NCI-H1048 (cell line): ENCODE results near the gene PDSS2.

Experiments used
- DNase-seq: peaks from one replicate; lab custom pipeline; 2025; lab: John Stamatoyannopoulos, UW

PDSS2 gene

DNA sequence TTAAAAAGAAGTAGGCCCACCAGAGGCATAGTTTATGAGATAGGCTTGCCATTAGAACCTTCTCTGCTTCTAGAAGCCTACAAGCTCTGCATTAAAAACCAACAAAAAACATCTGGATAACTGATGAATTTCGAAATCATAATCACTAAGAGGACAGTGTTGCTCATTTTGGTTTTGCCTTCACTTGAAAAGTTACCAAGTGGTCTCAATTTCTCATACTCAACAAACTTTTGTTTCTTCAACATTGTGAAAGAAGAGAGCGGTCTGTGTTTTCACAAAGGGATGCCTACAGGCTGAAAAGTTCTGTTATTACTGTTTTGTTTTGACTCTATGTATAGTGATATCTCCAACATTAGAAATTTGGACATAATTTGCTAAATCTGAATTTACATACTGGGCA, 98.9 kb downstream of the PDSS2 start:
- no peak for DNase-seq

DNA sequence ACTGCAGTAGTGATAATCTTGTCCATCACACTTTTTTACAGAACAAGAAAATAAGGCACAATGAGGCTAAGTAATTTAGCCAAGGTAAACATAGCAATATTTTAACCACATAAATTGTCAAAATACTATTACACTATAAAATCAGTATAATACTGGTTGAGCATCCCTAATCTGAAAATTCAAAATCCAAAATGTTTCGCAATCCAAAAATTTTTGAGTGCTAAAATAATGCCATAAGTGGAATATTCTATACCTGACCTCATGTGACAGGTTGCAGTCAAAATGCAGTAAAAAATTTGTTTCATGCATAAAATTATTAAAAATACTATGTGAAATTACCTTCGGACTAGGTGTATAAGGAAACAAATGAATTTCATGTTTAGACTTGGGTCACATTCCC, 101.5 kb downstream of the PDSS2 start:
- no peak for DNase-seq

DNA sequence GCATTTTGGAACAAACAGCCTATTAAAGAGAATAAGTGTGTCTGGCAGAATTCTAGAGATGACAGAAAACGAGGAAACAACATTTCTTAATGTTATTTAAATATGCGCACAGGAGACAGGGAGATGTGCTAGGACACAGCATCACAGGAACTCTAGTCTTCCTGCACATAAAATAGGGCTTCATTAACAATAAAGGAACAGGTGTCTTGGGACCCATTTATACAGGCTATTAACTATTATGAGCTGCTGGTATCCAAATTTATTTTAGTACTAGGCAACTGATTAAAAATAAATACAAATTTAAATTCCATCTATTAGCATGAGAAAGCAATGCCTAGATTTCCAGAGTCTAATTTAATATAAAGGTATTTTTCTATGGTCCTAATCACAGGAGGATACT, 102.3 kb downstream of the PDSS2 start:
- DNase-seq = no peak

DNA sequence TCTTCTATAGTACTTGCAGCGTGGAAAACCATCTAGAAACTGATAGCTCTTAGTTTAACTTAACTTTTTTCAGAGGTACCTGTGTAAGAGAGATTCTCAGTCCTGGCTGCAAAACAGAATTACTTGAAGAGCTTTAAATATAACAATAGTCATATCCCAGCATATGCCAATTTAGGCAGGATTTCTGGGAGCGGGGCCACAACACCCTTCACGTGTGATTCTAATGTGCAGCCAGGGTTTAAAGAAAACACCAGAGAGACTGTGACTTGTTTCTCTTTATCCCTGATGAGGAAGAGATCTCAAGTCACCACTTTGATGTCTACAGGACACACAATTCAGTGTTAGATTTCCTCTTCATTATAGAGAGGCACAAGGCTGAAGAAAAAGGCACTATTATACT, 103.7 kb downstream of the PDSS2 start:
- no peak for DNase-seq

DNA sequence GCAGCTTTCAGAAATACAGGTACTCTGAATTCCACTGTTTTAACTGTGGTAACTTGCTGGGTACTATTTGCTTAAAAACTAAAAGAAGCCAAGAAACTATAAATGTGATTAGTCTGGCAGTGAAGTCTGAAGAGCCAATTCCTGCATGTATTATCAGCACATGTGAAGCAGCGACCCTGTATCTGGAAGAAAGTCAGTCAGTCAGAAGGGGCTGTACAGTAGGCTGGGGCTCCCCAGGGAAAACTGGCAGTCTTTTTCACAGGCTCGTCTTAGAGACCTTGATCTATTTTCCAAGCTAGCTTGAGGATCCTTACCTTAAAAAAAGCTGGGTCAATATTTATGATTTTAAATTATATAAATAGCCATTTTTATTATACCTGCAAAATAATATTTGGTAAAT, 104.9 kb downstream of the PDSS2 start:
- DNase-seq = no peak

DNA sequence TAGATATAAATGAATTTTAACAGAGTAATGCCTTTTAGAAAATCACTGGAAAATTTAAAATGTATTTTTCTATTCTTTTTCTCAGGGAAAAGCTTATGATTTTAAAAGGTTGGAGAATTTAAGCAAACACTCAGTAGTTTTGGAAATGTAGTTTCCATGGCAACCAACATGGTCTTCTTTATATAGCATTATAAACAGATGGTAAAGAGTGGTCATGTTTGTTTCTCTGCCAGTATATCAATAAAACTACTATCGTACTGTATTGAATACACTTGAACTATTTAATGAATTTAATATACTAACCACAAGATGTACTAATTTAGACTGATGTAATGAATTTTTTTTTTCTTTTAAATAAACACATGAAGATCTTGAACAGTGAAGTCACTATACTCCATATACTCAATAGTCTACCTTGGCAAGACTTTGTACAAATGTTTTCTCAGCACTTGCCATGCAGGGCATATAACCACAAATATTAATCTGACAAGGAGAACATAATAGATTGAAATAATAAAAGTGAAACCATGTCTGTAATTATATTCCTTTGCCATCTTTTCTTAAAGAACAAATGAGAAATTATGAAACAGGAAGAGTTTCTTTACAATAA, 105.5 kb downstream of the PDSS2 start:
- DNase-seq = no peak

DNA sequence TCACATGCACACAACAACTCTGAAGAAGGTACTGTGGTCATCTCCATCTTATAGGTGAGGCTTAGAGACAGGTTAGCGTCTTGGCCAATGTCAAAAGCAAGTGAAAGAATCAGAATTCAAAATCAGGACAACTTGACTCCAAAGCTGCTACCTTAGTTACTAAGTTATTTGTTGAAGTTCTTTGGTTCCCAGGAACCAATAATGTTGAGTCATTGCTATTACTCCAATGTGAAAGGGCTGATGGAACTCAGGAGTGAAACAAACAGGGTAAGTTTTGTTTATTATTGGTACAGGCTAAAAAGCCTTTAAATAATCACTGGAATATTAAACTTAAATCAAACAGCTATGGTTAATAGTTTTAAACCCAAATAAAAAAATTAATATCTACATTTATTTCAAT, 111.1 kb downstream of the PDSS2 start:
- DNase-seq = no peak

DNA sequence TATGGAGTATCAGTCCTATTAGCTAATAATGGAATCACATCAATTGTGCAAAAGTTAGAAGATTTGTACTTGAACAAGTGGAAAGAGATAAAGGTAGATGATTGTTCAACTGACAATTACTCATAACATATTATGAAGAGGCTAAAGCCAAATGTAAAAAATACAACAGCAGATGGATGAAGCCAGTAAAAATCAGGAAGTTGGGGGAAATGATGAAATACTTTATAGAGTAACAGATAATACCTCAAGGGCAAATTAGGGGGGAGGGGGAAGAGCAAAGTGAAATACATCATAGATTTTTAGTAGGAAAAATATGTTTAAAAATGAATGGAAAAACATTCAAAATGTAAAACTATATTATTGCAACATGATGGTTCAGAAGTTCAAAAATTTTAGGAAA, 114.0 kb downstream of the PDSS2 start:
- no peak for DNase-seq

DNA sequence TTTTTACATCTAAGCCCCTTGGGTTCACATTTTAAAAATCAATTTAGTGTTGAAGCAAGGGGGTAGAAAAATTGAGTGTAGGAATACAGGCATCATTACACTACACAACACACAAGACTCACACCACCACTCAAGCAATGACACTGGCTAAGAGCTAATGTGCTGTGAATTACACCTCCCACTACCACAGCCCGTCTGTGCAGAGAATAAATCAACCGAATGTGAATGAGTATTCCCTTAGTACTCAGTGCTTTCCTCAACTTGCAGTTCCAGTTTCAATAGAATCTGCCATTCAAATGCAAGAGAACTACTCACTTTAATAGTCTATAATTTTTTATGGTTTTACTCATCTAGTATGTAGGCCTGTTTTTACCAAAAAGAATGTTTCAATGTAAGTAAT, 114.4 kb downstream of the PDSS2 start:
- DNase-seq = no peak

DNA sequence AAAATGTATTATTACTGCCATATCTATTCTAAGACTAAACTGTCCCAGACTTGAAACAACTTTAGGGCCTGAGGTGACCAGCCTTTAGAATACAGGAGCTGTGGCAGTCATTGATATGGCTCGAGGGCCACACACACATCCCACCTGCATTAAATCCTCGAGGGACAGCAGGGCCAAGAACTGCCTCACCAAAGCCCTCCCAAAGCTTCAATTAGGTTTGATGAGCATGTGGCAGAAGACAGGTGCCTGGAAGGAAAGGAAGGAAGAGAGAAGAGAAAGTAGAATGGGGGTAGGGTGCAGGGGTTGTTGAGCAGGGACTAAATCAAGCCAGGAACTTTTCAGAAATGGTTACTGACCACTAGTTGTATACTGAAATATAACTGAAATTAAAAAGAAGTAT, 115.0 kb downstream of the PDSS2 start:
- DNase-seq = no peak

DNA sequence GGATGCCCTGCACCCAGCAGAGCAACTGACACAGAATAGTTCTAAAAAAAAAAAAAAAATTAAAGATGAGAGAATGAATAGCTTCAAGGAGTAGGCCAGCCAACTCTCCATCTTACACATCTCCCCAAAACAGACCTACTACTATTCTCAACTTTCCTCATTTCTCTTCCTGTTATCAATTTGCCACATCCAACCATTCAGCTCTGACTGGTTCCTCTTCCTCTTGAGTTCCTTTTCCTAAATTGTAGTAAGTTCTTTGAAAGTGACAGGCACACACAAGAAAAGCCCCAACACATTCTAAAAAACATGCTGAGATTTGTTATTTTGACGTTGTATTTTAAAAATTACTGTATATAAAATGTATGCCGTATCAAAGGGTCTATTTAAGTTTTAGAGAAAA, 117.2 kb downstream of the PDSS2 start:
- DNase-seq = no peak

DNA sequence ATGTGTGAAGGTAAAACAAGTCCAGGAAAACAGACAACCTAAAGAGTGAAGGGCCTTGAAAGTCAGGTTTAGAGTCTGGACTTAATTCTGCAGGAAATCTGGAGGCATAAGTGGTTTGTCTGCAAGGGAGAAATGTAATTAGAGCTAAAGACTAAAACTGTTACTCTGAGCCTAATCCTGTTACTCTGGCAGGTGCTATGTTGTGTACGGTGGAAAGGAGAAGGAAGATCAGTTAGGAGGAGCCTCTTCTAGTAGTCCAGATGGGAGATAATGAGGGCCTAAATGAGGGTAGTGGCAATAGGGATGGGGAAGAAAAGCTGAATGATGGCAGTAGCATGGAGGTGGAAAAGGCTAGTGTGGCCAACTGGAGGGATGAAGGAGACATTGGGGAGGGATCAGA, 118.5 kb downstream of the PDSS2 start:
- DNase-seq = no peak

DNA sequence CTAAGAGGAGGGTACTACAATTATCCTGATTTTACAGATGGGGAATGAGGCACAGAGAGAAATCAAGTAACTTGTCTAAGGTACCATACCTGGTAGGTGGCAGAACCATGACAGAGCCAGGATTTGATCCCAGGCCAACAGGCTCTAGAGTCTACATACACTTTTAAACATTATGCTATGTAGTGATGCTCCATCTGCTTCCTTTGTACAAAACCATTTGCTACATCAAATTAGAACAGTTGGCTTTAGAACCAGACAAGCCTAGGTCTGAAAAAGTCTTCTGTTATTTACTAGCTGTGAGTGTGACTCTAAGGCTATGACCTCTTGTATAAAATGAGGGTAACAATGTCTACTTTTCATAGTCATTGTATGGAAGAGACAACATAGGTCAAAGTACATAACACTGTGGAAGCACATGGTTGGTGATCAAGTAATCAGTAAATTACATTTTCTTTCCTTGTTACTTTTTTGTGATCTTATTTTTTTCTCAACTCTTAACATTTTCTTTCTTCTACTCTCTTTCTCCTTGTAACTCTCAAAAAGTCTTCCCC, 122.1 kb downstream of the PDSS2 start:
- DNase-seq = no peak

DNA sequence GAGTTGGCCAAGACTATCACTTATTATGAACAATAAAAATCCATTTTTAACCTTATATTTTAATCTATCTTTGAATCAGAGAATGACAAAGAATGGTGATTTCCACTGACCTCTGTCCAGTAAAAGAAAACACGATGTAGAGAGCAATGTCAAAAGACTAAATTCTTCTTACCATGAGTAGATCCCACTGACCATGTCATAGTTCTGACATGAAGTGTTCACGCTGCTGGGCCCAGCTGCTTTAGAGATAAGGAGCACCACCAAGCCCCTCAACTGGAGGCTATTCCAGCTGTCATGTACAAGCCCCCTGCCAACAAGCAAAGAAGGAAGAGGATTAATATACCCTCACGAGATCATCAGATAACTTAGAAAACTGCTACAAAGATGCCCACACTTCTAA, 125.3 kb downstream of the PDSS2 start:
- no peak for DNase-seq

DNA sequence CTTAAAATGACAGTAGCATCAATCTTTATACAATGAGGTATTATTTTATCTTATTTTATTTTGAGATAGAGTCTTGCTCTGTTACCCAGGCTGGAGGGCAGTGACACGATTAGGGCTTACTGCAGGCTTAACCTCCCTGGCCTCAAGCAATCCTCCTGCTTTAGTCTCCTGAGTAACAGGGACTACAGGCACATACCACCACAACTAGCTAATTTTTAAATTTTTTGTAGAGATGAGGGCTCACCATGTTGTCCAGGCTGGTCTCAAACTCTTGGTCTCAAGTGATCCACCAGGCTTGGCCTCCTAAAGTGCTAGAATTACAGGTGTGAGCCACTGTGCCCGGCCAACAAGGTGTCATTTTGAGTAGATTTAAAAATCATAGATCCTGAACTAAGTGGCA, 125.9 kb downstream of the PDSS2 start:
- no peak for DNase-seq

DNA sequence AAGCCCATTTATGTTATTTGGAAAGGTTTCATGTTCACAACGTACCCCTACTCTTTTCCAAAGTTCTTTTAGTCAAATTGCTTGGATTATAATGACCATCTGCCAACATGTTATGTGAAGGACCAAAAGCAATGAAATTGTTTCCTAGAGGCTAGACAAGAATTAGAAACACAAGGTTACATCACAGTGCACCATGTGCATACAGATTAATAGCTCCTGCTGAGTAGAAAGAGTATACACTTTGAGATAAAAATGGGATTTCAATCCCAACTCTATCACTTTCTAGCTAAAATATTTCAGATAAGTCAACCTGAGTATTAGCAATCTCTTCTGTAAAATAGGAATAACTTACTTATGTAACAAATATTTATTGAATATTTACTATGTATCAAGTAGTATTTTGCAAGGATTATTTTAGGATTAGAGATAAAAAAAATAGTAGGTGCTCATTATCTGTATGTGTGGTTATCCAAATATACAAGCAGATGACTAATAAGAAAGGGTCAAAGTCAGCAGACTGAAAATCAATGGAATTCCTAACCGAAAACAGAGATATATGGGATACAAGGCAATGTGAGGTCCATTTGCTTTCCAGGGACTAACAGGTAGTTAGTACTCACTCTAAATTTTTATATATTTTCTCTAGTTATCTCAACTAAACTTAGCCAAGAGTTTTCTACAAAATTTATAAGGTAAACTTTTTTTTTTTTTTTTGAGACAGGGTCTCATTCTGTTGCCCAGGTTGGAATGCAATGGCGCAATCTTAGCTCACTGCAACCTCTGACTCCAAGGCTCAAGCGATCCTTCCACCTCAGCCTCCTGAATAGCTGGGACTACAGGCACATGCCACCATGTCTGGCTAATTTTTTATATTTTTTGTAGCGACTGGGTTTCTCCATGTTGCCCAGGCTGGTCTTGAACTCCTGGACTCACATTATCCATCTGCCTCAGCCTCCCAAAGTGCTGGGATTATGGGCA, 127.7 kb downstream of the PDSS2 start:
- DNase-seq = no peak

DNA sequence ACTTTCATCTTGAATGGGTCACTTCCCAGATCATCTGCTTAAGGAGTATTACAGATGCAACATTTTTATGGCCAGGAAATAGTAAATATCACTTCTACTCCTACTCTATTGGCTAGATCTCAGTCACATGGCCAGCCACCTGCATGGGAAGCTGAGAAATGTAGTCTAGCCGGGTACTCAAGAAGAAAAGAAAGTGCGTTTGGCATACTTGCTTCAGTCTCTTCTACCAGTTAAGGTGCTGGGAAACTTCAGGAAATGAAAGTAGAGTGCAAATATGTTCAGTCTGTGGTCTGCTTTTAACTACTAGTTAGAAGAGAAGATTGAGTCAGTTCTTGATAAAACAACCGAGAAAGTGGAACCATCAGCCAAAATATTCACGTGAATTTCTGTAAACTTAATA, 129.2 kb downstream of the PDSS2 start:
- no peak for DNase-seq

DNA sequence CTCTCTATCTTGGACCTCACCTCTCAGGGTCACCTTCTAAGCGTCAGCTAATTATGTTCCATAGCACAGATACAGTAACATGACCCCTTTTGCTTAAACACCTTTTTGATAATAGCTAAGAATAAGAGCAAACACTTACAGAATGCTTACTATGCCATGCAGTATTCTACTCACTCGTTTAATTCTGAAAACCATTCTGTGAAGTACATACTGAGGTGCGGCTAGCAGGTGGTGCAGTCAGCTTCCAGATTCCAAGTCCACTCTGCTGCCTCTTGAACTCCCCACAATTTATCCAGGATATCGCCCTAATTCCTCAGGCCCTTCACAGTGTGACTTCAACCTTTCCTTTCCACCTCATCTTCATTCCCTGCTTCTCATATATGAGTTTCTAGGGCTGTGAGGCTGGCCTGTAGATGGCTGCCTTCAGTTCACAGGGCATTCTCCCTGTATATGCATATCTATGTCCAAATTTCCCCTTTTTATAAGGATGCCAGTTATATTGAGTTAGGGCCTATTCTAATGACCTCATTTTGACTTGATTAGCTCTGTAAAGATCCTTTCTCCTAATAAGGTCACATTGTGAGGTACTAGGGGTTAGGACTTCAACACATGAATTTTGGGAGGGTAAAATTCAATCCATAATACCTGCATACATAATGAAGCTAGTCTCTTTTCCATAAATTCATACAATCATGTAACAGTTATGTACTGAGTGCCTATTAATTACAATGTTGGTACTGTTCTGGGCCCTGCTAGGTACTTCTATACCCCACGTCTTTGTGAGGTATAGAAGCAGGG, 130.1 kb downstream of the PDSS2 start:
- no peak for DNase-seq

DNA sequence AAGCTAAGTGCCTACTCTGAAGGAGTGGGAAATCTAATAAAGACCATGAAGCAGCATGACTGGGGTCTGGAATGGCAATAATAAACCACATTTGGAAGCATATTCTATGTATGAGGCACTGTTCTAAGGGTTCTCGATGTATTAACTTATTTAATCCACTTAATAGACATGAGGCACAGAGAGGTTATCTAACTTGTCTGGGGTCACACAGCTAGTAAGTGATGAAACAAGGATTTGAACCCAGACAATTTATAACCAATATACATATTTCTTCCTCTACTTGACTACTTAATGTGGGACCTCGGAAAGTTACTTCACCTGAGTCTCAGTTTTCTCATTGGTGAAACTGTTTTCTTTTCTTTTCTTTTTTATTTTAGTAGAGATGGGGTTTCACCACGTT, 131.3 kb downstream of the PDSS2 start:
- no peak for DNase-seq

DNA sequence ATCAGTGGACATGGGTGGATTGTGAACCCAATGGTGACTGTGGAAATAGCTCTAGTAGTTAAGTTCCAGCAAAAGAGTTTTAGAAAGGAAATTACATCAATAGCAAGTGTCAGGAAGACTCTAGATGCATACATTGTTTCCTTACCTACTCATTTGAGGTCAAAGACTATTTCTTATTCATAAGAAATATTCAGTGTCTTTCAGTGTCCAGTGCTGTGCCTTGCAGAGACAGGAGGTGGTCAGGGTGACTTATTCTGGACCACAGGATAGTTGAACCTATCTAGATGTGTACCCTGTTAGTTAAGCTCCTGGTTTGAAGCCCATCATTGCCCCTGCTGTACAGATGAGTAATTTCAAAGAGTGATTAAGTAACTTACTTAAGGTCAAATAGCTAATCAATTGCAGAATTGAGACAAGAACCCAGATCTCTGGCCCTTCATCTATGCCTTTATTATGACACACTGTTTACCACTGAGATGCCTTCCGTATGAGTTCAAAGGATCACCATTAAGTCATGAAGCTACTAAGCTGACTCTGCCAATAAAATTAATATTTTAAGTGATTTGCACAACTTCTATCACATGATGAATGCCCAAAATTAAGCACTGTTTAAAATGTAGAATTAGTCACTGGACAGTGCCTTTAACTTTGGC, 136.1 kb downstream of the PDSS2 start:
- no peak for DNase-seq

DNA sequence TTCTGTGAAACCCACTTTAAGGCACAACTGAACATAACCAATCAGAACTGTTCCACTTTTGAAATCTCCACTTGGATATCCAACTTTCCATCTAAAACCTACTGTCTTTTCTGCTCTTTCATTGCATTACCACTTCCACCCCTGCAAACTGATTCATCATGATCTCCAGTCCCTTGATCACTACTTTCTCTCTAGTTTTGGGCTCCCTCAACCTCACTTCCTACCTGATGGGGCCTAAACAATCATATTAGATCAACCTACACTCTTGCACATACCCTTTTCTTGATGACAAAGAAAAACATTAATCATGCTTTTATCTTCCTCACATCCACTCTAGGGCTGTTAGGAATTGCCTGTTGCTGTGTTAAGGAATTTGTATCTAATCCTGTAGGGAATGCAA, 137.6 kb downstream of the PDSS2 start:
- no peak for DNase-seq

DNA sequence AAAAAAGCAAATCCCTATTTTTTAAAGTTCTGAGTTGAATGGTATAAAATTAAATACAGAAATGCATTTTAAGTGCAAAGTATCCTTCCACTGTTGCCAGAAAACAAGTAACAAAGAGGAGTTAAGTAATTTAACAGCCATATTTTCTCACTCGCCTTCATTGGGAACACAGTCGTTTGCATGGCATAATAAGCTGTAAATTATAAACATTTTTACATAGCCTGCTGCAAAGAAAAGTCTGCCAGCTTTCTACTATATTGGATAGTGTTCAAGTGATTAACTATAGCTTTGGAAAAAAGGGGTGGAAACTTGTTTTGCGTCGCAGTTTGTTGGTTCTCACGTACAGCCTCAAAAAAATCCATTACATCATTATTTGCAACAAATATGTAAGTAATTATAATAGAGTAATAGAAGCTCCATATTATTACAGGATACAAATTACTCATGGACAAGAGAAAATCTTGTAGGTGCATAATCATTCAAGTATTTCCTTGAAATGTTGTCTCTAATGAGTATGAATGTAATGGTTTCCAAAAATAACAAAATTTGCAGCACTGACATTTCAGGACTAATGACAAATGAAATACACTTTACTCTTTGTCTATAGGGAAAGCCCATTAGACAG, 139.3 kb downstream of the PDSS2 start:
- DNase-seq = no peak
